ENCODE results near the gene RSBN1.
"Not testable (repeated sequence)": the region's sequence is repeated elsewhere in the genome, so short reads cannot be mapped to it uniquely, and the experiment has no call there.

RSBN1 gene

DNA sequence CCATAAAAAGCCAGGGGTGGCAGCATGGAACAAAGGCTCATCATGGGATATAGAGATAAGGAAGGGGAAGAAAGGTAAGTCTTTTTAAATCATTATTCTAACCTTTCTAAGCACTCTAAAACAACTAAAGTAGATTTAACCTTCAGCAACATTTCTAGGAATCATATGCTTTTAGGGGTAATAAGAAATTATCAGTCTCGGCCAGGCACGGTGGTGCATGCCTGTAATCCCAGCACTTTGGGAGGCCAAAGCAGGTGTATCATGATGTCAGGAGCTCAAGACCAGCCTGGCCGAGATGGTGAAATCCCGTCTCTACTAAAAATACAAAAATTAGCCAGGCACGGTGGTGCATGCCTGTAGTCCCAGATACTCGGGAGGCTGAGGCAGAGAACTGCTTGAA is 32.7 kb downstream of the RSBN1 start:
- no peak for DNase-seq

DNA sequence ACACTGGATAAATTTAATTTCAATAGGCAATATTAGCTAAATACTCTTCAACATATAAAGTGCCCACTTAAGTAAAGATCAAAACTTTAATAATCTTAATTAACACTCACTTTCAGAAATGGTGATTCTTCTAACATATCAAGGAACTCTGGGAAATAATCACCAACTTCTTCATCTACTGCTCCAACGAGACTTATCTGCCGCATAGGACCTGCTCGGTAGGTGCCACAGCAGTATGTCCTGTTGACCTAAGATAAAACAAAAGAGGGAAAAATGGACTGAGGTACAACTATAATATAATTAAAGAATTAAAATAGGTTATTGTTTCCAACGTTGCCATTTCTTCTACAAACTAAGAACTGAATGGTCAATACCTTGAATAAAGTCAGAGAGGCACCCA is 34.7 kb downstream of the RSBN1 start:
- DNase-seq = no peak

DNA sequence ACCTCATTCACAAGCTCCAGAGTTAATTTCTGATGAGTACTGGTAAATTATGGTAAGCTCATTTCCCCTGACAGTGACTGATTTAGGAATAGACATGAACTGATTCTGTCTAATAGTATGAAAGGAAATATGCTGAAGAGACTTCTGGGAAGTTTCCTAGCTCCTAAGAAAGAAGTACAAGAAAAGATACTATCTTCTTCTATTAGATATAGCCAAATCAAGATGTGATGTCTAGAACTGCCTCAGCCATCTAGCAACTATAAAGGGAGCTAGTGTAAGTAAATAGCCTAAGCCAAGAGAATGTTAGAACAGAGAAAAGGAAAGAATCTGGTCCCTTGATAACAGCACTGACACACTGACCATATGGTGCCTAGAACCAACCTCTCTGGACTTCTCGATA is 42.2 kb downstream of the RSBN1 start:
- DNase-seq = no peak

DNA sequence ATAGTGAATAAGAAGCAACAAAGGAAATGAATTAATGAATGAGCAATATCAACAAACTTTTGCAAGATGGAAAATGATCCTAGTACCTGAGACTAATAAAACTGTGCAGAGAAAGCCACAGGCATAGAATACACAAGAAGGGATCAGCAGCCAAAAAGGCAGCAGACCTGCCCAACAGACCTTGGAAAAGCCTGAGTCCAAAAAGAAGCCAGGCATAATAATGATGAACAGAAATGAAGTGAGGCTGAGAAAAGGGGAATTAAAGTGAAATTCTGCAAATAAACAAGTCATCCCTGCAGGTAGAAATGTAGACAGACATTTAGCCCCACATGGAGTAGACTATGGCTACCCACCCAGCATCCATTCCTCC is 42.7 kb downstream of the RSBN1 start:
- no peak for DNase-seq

DNA sequence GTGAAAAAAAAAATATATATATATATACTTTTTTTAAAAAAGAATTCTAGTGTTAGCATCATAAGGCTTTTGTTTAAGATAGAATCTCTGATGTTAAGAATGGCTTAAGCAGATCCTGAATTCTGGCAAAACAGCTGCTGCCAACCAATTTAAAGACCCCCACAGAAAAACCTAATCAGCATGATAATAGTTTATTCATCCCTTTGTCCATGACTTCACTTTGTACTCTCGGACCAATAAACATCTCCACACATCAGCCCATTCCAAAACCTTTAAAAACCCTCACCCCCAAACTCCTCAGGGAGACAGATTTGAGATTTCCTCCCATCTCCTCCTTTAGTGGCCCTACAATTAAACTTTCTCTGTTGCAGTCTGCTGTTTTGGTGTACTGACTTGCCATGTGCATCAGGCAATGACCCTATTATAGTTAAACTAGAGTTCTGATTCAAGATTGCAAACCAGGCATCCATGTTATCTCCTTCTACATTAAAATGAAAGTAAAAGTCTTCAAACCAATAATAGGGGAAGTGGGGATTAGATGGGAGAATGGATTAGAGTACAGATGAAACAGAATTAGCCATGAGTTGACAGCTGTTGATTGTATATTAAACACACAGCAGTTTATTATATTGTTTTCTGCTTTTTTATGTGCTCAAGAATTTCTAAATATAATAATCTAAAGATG is 43.2 kb downstream of the RSBN1 start:
- DNase-seq = no peak

DNA sequence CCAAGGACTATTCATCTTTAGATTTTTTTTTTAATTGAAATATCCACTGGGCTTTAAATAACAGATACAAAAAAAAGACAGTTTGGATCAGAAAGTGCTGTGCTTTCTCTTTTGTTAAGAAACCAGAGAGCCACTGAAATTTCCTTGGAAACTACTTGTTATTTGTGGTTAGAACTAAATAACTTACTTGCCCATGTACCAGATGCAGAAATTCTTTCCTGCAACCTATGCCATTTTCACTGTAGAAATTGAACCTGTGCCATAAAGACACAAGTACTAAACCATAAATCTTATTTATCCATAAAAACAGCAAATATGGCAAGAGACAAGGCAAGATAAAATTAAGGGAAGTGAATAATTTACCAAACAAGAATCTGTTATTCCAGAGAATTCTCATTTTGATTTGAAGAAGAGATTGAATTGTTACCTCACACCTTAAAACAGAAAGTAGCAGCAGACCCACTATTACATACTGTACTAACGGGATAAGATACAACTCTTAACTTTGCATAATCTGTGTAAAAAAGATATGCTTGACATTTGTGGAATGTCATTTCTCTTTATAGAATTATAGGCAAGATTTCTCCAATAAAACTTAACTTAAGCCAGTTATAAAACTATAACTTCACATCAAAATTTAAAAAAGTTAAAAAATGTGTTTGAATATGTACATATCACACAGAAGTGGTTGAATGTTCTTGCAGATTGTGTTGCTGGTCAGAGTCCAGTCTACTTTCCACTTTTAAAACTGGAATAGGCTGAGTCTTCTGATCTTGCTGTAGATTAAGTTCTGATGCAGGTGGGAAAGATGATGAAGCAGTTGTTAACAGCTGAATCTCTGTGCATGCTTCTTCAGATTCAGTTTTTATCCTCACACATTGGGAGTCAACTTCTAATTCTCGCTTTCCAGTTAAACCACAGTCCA is 46.7 kb downstream of the RSBN1 start:
- no peak for DNase-seq

DNA sequence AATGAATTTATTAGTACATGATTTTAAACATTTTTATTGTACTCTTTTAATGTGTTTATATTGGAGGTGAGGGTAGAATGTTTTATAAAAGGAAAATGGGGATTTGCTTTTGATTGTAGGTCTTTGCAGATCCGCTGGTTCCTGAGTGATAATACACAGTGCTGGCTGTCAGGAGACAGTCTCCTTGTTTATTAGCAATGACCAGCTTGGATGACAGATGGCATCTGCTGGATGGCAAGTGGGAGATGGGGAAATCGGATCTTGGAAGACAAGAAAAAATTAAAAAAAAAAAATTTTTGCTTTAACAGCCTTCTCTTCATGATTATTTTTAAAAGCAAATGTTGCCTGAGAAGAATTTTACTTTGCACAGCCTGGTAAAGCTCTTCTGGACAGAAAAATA is 48.6 kb downstream of the RSBN1 start:
- no peak for DNase-seq

DNA sequence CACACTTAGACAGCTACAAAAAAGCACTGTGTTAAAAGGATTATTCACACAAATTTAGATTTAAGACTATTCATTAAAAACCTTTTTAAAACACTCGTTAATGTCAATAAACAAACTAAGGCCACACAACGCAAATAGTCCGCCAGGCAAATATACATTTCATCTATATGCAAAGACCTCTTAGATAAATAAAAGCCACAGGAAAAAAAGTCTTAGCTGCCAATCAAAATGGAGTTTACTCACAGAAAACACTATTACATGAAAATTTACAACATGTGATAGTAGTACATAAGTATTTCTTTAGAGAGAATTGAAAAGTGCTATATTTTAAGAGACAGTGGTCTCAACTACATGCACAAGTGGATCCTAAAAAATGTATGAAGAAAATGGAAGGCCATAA is 50.3 kb downstream of the RSBN1 start:
- no peak for DNase-seq

DNA sequence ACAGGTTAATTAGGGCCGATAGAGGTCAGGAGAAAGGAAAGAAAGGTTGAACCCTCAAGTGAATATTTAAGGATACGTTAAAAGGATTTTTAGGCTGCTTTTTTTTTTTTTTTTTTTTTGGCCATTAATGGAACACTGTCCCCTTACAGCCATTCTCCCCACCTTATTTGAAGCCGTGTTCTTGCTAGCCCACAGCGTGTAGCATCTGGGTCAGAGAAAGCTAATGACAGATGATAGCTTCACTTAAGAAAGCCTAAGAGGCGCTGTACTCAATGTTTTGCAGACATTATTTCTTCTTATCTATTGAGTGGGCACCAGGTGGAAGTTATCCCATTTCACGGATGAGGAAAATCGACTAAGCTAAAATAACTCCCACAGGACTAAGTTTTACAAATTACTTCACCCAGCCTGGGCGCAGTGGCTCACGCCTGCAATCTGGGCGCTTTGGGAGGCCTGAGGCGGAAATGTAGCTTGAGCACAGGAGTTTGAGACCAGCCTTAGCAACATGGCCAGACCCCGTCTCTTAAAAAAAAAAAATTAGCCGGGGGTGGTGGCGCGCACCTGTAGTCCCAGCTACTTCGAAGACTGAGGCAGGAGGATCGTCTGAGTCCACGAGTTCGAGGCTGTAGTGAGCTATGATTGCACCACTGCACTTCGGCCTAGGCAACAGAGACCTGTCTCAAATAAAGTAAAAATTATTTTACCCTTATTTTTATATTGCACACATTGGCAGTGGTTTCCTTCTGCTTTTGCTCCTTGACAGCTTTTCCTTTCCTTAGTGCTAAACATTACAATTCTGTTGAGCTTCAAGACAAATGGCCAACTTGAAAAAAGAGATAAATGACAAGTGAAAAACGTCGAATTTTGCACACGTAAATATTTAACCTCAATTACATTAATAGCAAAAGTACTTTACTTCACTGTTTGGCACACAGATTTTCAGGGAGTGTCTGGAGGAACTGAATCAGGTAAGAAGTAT is 51.9 kb downstream of the RSBN1 start:
- no peak for DNase-seq

DNA sequence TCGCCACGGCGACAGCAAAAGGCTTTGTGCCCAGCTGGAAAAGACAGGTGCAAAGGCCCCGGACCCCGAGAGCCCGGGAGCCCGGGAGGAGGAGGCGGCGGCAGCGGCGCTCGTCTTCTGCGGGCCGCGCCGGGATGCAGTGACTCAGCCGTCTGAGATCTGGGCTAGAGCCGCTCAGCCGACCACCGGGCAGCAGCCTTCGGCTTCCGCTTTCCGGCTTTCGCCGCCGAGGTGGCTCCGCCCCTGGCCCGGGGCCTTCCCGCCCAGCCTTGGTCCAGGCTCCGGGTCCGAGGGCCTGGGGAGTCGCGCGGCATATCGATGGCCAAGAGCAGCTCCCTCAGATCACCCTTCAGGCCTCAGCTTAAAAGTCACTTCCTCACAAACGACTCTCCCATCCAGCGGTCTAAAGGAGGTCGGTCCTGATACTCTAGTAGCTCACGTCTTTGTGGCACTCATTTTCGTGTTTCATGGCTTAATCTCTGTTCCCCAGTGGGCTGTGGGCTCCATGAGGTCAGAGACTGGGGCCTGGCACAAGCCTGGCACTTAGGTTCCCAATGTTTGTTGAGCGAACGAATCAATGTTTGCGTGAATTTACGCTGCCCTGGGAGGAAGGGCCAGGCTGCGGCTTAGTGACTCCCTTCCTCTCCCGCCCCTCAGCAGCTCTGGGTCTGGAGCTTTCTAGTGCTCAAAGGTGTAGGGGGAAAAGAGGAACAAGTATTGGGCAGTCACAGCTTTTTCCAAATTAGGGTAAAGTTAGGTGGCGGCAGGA is 52.8 kb downstream of the RSBN1 start, which contains the start of gene PHTF1:
Gene PHTF1, minus strand, starts transcription at position 154 of the 769 bp plus-strand sequence. CDS start 783 bp downstream, outside the sequence.
- DNase-seq = no peak

DNA sequence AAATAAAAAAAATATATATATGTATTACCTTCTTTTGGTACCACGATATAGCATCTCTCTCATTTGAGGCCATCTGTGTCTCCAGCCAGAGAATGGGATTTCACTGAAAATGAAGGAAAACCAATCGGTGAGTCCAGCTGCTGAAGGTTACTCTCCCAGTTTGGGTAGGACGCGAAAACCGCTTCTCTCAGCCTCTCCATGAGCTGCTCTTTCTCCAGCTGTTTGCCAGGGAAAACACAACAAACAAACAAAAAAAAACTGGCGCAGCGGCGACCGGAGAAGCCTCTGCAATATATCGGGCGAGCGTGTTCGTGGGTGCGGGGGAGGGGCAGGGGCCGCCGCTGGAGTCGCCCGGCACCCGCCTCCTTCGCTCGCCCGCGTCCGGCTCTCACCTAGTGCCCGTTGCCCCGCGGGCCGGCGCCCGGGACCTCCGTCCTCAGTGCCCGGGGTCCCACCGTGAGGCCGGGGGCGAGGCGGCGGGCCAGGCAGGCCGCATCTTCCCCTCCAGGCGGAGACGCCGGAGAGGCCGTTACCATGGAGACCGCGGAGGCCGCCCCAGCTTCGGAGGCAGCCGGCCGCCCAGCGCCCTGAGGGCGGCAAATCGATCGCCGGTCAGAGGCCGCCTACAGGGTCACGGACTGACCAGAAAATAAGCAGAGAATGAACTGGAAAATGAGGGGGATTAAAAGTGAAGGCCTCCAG is 53.5 kb downstream of the RSBN1 start:
- peak; percentile 19 for DNase-seq

DNA sequence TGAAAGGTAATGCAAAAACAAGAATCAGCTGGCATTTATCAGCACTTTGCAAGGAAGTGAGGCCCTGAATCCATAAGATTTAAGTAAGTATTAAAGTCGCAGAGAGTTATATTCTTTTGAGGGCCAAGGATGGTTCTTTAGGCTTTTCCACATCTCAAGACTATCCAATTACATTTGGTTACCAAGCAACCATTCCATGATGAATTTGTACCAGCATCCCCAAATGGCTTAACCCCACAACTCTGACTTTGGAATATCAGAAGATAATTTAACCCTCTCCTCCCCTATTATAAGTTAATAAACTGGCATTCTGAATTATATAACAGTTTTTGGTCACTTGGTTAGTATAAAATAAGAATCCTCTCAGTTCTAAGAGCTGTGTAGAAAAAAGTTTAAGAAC is 55.8 kb downstream of the RSBN1 start:
- no peak for DNase-seq

DNA sequence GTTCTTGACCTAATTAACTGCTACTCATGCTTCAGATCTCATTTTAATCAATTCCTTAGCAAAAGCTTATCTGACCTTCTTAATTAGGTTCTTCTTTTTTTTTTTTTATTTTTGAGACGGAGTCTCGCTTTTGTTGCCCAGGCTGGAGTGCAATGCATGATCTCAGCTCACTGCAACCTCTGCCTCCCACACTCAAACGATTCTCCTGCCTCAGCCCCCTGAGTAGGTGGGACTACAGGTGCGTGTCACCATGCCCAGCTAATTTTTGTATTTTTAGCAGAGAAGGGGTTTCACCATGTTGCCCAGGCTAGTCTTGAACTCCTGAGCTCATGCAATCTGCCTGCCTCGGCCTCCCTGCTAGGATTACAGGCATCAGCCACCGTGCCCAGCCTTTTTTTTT is 58.9 kb downstream of the RSBN1 start:
- DNase-seq = not testable (repeated sequence)

DNA sequence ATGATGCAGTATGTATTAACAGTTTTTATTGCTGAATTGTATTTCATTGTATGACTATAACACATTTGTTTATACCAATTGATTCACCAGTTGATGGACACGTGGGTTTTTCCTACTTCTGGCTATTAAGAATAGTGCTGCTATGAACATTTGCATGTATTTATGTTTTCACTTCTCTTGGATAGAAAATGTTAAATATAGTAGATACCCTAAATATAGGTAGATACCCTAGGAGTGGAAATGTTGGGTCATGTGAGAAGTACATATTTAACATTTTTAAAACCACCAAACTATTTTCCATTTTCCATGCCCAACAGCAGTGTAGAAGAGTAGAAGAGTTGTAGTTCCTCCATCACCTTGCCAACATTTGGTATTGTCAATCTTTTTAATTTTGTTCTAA is 60.8 kb downstream of the RSBN1 start:
- DNase-seq = no peak

DNA sequence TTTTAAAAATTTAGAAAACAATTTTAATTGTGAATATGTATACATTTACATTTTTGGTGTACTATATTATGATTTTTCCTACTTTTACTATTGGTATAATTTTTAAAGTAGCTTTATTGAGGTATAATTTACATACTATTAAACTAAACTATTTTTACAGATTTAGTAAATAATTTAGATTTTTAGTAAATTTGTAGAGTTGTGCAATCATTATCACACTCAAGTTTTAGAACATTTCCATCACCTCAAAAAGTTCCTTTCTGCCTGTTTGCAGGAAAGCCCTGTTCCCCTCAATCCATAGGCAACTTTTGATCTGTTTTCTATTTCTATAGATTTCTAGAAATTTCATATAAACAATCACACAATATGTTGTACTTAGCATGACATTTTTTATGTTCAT is 61.2 kb downstream of the RSBN1 start:
- no peak for DNase-seq

DNA sequence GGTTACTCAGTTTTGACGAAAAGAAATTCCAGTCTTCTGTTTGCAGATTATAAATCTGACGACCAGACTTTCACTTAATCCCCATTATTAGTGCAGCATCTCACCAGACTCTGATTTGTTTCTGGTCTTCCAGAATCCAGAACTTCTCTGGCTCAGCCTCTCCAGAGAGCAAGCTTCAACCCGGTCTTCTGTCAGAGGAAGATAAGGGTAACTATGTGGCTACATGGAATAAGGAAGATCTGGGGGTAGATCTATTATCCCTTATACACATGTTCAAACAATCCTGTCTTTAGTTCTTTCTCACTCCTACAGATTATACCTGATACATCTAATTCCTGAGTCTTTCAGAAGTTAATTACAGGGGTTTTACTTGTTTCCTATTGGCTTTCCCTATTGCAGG is 62.9 kb downstream of the RSBN1 start:
- DNase-seq = no peak

DNA sequence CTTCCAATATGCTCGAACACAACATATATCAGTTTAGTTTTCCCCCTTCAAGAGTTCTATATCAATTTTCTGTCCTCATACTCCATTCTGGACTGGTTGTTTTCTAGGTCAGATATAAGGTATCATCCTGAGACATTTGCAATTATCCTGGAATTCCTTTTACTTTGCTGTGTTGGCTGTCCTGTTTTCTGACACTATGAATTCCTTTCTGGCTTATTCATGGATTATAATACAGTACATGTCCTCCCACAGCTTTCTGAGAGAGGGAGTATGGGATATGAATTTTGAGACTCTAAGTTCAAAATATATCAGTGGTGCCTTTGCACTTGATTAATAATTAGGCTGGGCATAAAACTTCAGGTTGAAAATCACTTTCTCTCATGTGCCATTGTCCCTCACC is 64.9 kb downstream of the RSBN1 start:
- DNase-seq = no peak

DNA sequence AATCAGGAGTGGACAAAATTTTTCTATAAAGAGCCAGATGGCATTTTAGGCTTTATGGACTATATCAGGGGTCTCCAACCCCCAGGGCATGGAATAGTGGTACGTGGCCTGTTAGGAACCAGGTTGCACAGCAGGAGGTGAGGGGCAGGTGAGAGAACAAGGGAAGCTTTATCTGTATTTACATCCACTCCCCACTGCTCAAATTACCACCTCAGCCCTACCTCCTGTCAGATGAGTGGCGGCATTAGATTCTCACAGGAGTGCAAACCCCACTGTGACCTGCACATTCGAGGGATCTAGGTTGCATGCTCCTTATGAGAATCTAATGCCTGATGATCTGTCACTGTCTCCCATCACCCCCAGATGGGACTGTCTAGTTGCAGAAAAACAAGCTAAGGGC is 66.9 kb downstream of the RSBN1 start:
- no peak for DNase-seq

DNA sequence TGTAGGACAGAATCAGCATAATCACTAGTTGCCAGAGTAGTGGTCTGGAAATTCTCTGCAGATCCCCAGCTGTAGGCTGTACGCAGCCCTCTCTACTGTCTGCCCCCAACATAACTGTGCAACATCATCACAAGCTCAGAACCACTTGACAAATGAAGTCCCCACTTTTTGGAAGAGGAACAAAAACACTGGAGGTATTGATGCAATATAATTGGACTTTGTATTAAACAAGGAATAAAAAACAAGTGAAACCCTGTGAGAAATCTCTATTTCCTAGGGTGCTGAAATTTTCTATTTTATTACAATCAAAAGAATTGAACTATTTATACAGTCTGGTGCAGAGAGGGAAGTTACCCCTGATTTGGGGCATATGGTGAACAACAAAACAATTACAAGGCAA is 68.2 kb downstream of the RSBN1 start:
- DNase-seq = no peak

DNA sequence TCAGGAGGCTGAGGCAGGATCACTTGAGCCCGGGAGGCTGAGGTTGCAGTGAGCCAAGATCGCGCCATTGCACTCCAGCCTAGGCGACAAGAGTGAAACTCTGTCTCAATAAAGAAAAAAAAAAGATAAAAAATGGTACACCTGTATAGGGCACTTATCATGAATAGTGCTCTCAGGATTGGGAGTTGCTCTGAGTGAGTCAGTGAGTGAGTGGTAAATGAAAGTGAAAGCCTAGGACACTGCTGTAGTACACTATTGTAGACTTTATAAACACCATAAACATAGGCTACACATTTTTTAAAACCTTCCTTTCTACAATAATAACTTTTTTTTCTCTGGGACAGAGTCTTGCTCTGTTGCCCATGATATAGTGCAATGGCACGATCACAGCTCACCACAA is 69.8 kb downstream of the RSBN1 start:
- no peak for DNase-seq

DNA sequence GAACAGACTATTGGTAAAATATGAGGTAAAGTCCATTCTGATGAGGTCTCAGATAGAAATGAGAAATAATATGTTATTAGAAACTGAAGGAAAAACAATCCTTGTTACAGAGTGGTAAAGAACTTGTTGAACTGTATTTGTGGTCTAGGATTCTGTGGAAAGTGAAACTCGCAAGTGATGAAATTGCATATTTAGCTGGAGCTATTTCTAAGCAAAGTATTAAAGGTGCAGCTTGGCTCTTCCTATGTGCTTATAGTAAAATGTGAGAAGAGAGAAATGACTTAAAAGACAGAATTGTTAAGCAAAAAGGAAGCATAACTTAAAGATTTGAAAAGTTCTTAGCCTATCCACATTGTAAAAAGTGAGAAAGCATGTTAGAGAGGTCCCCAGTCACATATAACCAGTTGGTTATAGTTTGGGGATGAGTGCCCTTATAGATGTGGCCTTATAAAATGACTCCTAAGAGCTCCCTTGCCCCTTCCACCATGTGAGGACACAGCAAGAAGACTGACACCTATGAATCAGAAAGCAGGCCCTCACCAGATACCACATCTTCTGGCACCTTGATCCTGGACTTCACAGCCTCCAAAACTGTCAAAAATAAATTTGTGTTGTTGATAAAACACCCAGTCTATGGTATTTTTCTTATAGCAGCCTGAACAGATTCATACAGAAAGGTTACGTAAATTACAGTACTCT is 77.8 kb downstream of the RSBN1 start:
- no peak for DNase-seq
